ENCODE data around the gene POLA2. TPM values are rescaled to one million over a fixed set of nuclear protein-coding genes. Genes with fewer than 3 reads are reported as not detected.

The POLA2 gene
- total RNA-seq, 2 experiments from 2014 or later, result 55.2 to 63.8 TPM

- H3K27me3 Mint-ChIP-seq, result peaks cover 3% of the 10 kb centered on the region
- H3K4me3 Mint-ChIP-seq, result no peak overlapping the region
- DNase-seq, result no peak
- TF ChIP-seq CTCF (IDR thresholded peaks at IDR 0.05), result no peak
- POLR2A ChIA-PET, result interaction anchor here (0.7 to 0.8 kb wide), 2 partner anchors 21 to 58 kb away, joined by 3 read pairs; no protein-coding TSS in a partner anchor
- peaks cover 14% of the 10 kb centered on the region for H3K4me1 Mint-ChIP-seq (ENCODE audit: low read depth)
- H3K9me3 Mint-ChIP-seq, result peaks cover 3% of the 10 kb centered on the region
- ATAC-seq, result no peak
- no peak overlapping the region for H3K27ac Mint-ChIP-seq
- peaks cover 3% of the 10 kb centered on the region for H3K36me3 Mint-ChIP-seq (ENCODE audit: low read depth)
- intact Hi-C loops (cut with micrococcal nuclease), result loop anchor here (10.0 kb wide), 1 partner anchor 95 kb away; the partner anchor contains the start of gene CDC42EP2
- CTCF ChIA-PET, result interaction anchor here (1.2 to 3.8 kb wide), 4 partner anchors 31 to 109 kb away, joined by 4 to 14 read pairs (median 9); partner anchors contain the start of gene CDC42EP2
Measured at GRCh38 chr11:65219930-65220213, 41.9 kb upstream of the POLA2 start.

GRCh38 chr11:65221026-65221425, 40.7 kb upstream of the POLA2 start:
- ChIA-PET CTCF (interaction anchor here (1.2 to 3.8 kb wide), 2 partner anchors 94 to 109 kb away, joined by 3 to 14 read pairs; partner anchors contain the start of gene CDC42EP2), POLR2A (no interaction called here)
- H3K27ac Mint-ChIP-seq, result no peak overlapping the region
- DNase-seq (no peak), ATAC-seq (no peak)
- H3K27me3 Mint-ChIP-seq, result peaks cover 5% of the 10 kb centered on the region
- no peaks in the 10 kb centered on the region for H3K9me3 Mint-ChIP-seq
- intact Hi-C loops (cut with micrococcal nuclease), result loop anchor here (10.0 kb wide), 1 partner anchor 94 kb away; the partner anchor contains the start of gene CDC42EP2
- peaks cover 13% of the 10 kb centered on the region for H3K4me1 Mint-ChIP-seq (ENCODE audit: low read depth)
- no peak for TF ChIP-seq CTCF (IDR thresholded peaks at IDR 0.05)
- no peaks in the 10 kb centered on the region for H3K36me3 Mint-ChIP-seq (ENCODE audit: low read depth)
- H3K4me3 Mint-ChIP-seq, result no peak overlapping the region

GRCh38 chr11:65223011-65223410, 38.8 kb upstream of the POLA2 start:
- CTCF ChIA-PET, result interaction anchor here (0.6 to 6.0 kb wide), 4 partner anchors 18 to 106 kb away, joined by 3 to 34 read pairs (median 10); partner anchors contain the start of gene CDC42EP2
- Mint-ChIP-seq H3K4me1 (ENCODE audit: low read depth) (peaks cover 14% of the 10 kb centered on the region), H3K27ac (no peak overlapping the region), H3K9me3 (no peaks in the 10 kb centered on the region), H3K27me3 (peaks cover 18% of the 10 kb centered on the region), H3K36me3 (ENCODE audit: low read depth) (no peaks in the 10 kb centered on the region), H3K4me3 (no peak overlapping the region)
- intact Hi-C loops (cut with micrococcal nuclease), result loop anchor here (10.0 kb wide), 1 partner anchor 92 kb away; the partner anchor contains the start of gene CDC42EP2
- POLR2A ChIA-PET, result interaction anchor here (1.0 to 1.5 kb wide), 3 partner anchors 39 to 111 kb away, joined by 3 to 4 read pairs (median 3); partner anchors contain the start of genes CDC42EP2, DPF2 and POLA2
- TF ChIP-seq CTCF (IDR thresholded peaks at IDR 0.05), result no peak
- DNase-seq (no peak), ATAC-seq (no peak)

GRCh38 chr11:65224930-65225278, 36.9 kb upstream of the POLA2 start:
- no peak for TF ChIP-seq CTCF (IDR thresholded peaks at IDR 0.05)
- ATAC-seq (no peak), DNase-seq (no peak)
- ChIA-PET CTCF (interaction anchor here (0.6 to 6.0 kb wide), 26 partner anchors 10 to 306 kb away, joined by 3 to 55 read pairs (median 6); partner anchors contain the start of genes CAPN1, CDC42EP2, DPF2 and POLA2), POLR2A (interaction anchor here (1.1 to 2.9 kb wide), 3 partner anchors 38 to 198 kb away, joined by 3 to 14 read pairs (median 5); partner anchors contain the start of genes CDC42EP2 and POLA2)
- peak overlapping the region; percentile 72 for H3K4me3 Mint-ChIP-seq
- peaks cover 7% of the 10 kb centered on the region for H3K4me1 Mint-ChIP-seq (ENCODE audit: low read depth)
- peaks cover 19% of the 10 kb centered on the region for H3K27me3 Mint-ChIP-seq
- no peak overlapping the region for H3K27ac Mint-ChIP-seq
- intact Hi-C loops (cut with micrococcal nuclease), result loop anchor here (10.0 kb wide), 1 partner anchor 90 kb away; the partner anchor contains the start of gene CDC42EP2
- H3K9me3 Mint-ChIP-seq, result no peaks in the 10 kb centered on the region
- H3K36me3 Mint-ChIP-seq (ENCODE audit: low read depth), result no peaks in the 10 kb centered on the region
